Endothelial cell of umbilical vein (primary cell): ENCODE data around the gene OR2AE1. TPM values are rescaled to one million over a fixed set of nuclear protein-coding genes. Genes with fewer than 3 reads are reported as not detected.

Experiments used
- BruUV-seq: library from RNA; stranded (reverse); fragments of 400-500 nt; replicated peaks from 2 replicates; lab custom pipeline; 2021; lab: Mats Ljungman, UMichigan
- CTCF ChIA-PET: fragments of 300-600, 350-600 bp; sonication (Branson Sonifier 250); formaldehyde crosslinking; loops from one replicate; lab custom pipeline; 2021; ENCODE audit warnings: antibody characterized with exemption, inconsistent platforms; lab: Charles Lee
- POLR2A ChIA-PET: fragments of 300-600, 350-600 bp; sonication (Branson Sonifier 250); formaldehyde crosslinking; loops from one replicate; lab custom pipeline; 2021; ENCODE audit warnings: antibody characterized with exemption, inconsistent platforms; lab: Charles Lee
- DNase-seq: peaks from one replicate; pipeline ENCODE4 v3.0.0-alpha.2; 2011; ENCODE audit warnings: low read depth, low spot score
- FAIRE-seq: peaks from 2 replicates; lab custom pipeline; 2011; peaks lifted over from hg19 to GRCh38; lab: Jason Lieb, UNC
- H2AFZ ChIP-seq: 2 replicates; pipeline ENCODE4 v1.6.0; 2012; ENCODE audit warnings: low read depth, low read length, control low read depth, inconsistent platforms
- H3K27ac ChIP-seq: 2 replicates; pipeline ENCODE4 v1.5.1; 2011; ENCODE audit warnings: low read depth, mild to moderate bottlenecking, control low read depth, low read length, moderate library complexity; ENCODE audit not compliant: insufficient read depth
- H3K27me3 ChIP-seq, 2 experiments: 2 replicates each; pipeline versions ENCODE4 v1.6.0 to v1.6.1; 2011; ENCODE audit warnings: low read length in 2 of 2, mixed read lengths in 1 of 2; ENCODE audit not compliant: control insufficient read depth in 2 of 2, insufficient read depth in 2 of 2
- H3K36me3 ChIP-seq, 2 experiments: 2 replicates in 1 of 2; 3 replicates in 1 of 2; pipeline ENCODE4 v1.5.1; 2011; ENCODE audit warnings: low read length in 2 of 2, mild to moderate bottlenecking in 1 of 2, moderate library complexity in 1 of 2; ENCODE audit not compliant: control insufficient read depth in 2 of 2, insufficient read depth in 2 of 2; ENCODE audit errors: extremely low read depth in 1 of 2
- H3K4me1 ChIP-seq: 3 replicates; pipeline ENCODE4 v1.5.1; 2011; ENCODE audit warnings: mild to moderate bottlenecking, low read length; ENCODE audit not compliant: control insufficient read depth, insufficient read depth; ENCODE audit errors: extremely low read depth
- H3K4me2 ChIP-seq: 2 replicates; pipeline ENCODE4 v1.6.1; 2011; ENCODE audit warnings: low read length, control low read depth, mixed read lengths; ENCODE audit not compliant: insufficient read depth
- H3K4me3 ChIP-seq, 3 experiments: fragments of 200-600 bp in 1 of 3; sonication (generic), shearing (Covaris generic) in 1 of 3; replicated peaks in 1 of 3; 2 replicates each; pipeline ENCODE4 v1.5.1; 2011 to 2016; ENCODE audit warnings: control low read depth in 3 of 3, low read length in 3 of 3, mild to moderate bottlenecking in 2 of 3, inconsistent platforms in 1 of 3, low read depth in 1 of 3, moderate library complexity in 1 of 3; ENCODE audit not compliant: insufficient read depth in 1 of 3
- H3K79me2 ChIP-seq: 2 replicates; pipeline ENCODE4 v1.6.0; 2012; ENCODE audit warnings: low read length, inconsistent platforms; ENCODE audit not compliant: control insufficient read depth, insufficient read depth
- H3K9ac ChIP-seq: replicated peaks from 2 replicates; pipeline ENCODE3; 2011; ENCODE audit warnings: low read length, control low read depth; ENCODE audit not compliant: insufficient read depth; ENCODE audit errors: extremely low read depth
- H3K9me1 ChIP-seq: replicated peaks from 3 replicates; pipeline ENCODE4 v1.6.0; 2011; ENCODE audit warnings: mild to moderate bottlenecking, low read length; ENCODE audit not compliant: control insufficient read depth, insufficient read depth; ENCODE audit errors: extremely low read depth
- H3K9me3 ChIP-seq: replicated peaks from 2 replicates; pipeline ENCODE4 v1.5.1; 2012; ENCODE audit warnings: low read length, inconsistent platforms; ENCODE audit not compliant: control insufficient read depth, insufficient read depth
- H4K20me1 ChIP-seq: replicated peaks from 2 replicates; pipeline ENCODE3; 2011; ENCODE audit warnings: mild to moderate bottlenecking, low read length; ENCODE audit not compliant: control insufficient read depth, insufficient read depth; ENCODE audit errors: extremely low read depth
- EZH2 ChIP-seq: IDR thresholded peaks from 2 replicates; pipeline ENCODE4 v1.6.1; 2012; ENCODE audit warnings: borderline replicate concordance, low read depth, mild to moderate bottlenecking, moderate library complexity, low read length, inconsistent platforms; ENCODE audit not compliant: severe bottlenecking
- FOS ChIP-seq: IDR thresholded peaks from 2 replicates; pipeline ENCODE4 v1.6.1; 2011; ENCODE audit warnings: mild to moderate bottlenecking, low read length, moderate library complexity, borderline replicate concordance; ENCODE audit not compliant: insufficient read depth
- GATA2 ChIP-seq: IDR thresholded peaks from 2 replicates; pipeline ENCODE4 v1.7.0; 2011; ENCODE audit warnings: low read depth, mild to moderate bottlenecking, moderate library complexity, mixed read lengths, low read length; ENCODE audit not compliant: insufficient read length, insufficient read depth
- JUN ChIP-seq: IDR thresholded peaks from 2 replicates; pipeline ENCODE4 v1.6.1; 2011; ENCODE audit warnings: borderline replicate concordance, low read depth; ENCODE audit not compliant: insufficient read length, insufficient read depth
- MYC ChIP-seq: IDR thresholded peaks from one replicate; pipeline ENCODE4 v1.6.1; 2011; ENCODE audit warnings: mild to moderate bottlenecking, low read depth, low read length
- POLR2A ChIP-seq: IDR thresholded peaks from 2 replicates; pipeline ENCODE4 v1.6.1; 2012; ENCODE audit warnings: low read depth, mild to moderate bottlenecking, control low read depth, low read length
- POLR2AphosphoS5 ChIP-seq: IDR thresholded peaks from 2 replicates; pipeline ENCODE4 v1.6.1; 2012; ENCODE audit warnings: low read depth, mild to moderate bottlenecking, control low read depth, low read length, moderate library complexity; ENCODE audit not compliant: insufficient read depth
- dilution Hi-C: fragments of 300-500 bp; cut with MboI; formaldehyde crosslinking; loops from one replicate; pipeline ENCODE4 v1.15.0; 2019; ENCODE audit warnings: low sequenced_read_pairs; ENCODE audit not compliant: extremely low pct_ligation_motif_present
- intact Hi-C: fragments of 100-400 bp; cut with micrococcal nuclease; formaldehyde crosslinking; loops from one replicate; pipeline ENCODE4 v1.10.0; 2022
- polyA plus RNA-seq, 4 experiments: library from polyadenylated mRNA; depleted of rRNA in 3 of 4; stranded (reverse) in 3 of 4; unstranded in 1 of 4; fragments of >200 nt; gene quantifications; 2 replicates each; pipeline versions ENCODE4 v1.2.1 to v1.2.3, GENCODE V29; 2011 to 2012; ENCODE audit warnings: missing spikeins in 1 of 4
- total RNA-seq: library from RNA; stranded (reverse); gene quantifications from 2 replicates; pipeline ENCODE4 v1.2.3, GENCODE V29; 2021
- TF ChIP-seq, protein P1 (sequence below): IDR thresholded peaks from 2 replicates; pipeline ENCODE4 v1.6.1; 2011; ENCODE audit not compliant: insufficient read depth, insufficient read length
- TF ChIP-seq, protein P2 (sequence below), 2 donors: IDR thresholded peaks; 1 replicate in 1 of 2; 2 replicates in 1 of 2; pipeline ENCODE4 v1.5.1; 2011; ENCODE audit warnings: low read length in 2 of 2, mild to moderate bottlenecking in 2 of 2, moderate library complexity in 2 of 2, control low read depth in 1 of 2, inconsistent platforms in 1 of 2, low read depth in 1 of 2; ENCODE audit not compliant: insufficient read depth in 1 of 2; ENCODE audit errors: extremely low read depth in 1 of 2

The OR2AE1 gene
- total and polyA plus RNA-seq, 2 donors (not counting 3 experiments of a cell fraction or from before 2014, with no cell fraction given): 0.18 TPM; not detected in 1

DNA sequence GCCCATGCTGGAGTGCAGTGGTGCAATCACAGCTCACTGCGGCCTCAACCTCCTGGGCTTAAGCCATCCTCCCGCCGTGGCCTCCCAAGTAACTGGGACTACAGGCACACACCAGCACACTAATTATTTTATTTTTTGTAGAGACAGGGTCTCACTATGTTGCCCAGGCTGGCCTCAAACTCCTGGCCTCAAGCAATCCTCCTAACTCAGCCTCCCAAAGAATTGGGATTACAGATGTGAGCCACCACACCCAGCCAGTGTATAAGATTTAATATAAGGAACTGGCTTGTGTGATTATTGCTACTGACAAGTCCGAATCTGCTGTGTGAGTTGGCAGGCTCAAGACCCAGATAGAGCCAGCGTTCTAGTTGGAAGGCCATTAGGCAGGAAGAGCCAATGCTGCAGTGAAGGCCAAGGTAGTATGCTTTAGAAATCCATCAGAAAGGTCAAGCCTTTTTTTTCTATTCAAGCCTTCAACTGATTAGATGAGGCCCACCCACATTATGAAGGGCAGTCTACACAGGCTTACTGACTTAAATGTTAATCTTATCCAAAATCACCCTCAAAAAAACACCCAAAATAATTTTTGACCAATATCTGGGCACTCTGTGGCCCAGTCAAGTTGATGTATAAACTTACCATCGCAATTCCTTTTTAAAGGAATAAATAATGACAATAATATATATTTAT lies 23.1 kb upstream of the OR2AE1 start:
- Histone ChIP-seq H2AFZ (no peak overlapping the region), H3K36me3 (peaks cover 9 to 12% of the 10 kb centered on the region in 2 experiments), H3K9ac (no peak overlapping the region), H3K9me1 (no peaks in the 10 kb centered on the region), H4K20me1 (no peaks in the 10 kb centered on the region), H3K79me2 (no peaks in the 10 kb centered on the region), H3K27me3 (no peaks in the 10 kb centered on the region), H3K4me3 (no peak overlapping the region), H3K4me2 (no peak overlapping the region), H3K4me1 (no peaks in the 10 kb centered on the region), H3K9me3 (no peaks in the 10 kb centered on the region), H3K27ac (no peak overlapping the region)
- TF ChIP-seq, protein P1, sequence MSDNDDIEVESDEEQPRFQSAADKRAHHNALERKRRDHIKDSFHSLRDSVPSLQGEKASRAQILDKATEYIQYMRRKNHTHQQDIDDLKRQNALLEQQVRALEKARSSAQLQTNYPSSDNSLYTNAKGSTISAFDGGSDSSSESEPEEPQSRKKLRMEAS: no peak
- TF ChIP-seq, protein P2, sequence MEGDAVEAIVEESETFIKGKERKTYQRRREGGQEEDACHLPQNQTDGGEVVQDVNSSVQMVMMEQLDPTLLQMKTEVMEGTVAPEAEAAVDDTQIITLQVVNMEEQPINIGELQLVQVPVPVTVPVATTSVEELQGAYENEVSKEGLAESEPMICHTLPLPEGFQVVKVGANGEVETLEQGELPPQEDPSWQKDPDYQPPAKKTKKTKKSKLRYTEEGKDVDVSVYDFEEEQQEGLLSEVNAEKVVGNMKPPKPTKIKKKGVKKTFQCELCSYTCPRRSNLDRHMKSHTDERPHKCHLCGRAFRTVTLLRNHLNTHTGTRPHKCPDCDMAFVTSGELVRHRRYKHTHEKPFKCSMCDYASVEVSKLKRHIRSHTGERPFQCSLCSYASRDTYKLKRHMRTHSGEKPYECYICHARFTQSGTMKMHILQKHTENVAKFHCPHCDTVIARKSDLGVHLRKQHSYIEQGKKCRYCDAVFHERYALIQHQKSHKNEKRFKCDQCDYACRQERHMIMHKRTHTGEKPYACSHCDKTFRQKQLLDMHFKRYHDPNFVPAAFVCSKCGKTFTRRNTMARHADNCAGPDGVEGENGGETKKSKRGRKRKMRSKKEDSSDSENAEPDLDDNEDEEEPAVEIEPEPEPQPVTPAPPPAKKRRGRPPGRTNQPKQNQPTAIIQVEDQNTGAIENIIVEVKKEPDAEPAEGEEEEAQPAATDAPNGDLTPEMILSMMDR (IDR thresholded peaks at IDR 0.05; ENCODE audit: extremely low read depth in 1 of 2, insufficient read depth in 1 of 2, low read depth in 1 of 2, low read length in 2 of 2): no peak
- TF ChIP-seq EZH2 (no peak), GATA2 (no peak), POLR2A (no peak), JUN (no peak), FOS (no peak), MYC (no peak), POLR2AphosphoS5 (no peak)
- ChIA-PET POLR2A (no interaction called here), CTCF (no interaction called here)
- no peak for DNase-seq
- no TSS peak for BruUV-seq
- no peak for FAIRE-seq
- dilution Hi-C loops: no loop called here
- intact Hi-C loops: no loop called here
